Spleen (tissue), 13 donors: Measurements from ENCODE around the gene IFNG-AS1. TPM values are rescaled to one million over a fixed set of nuclear protein-coding genes. Genes with fewer than 3 reads are reported as not detected.

Source experiments
- DNase-seq: peaks from one replicate; pipeline ENCODE4 v3.0.0-alpha.2; 2020
- H3K27ac ChIP-seq, 8 donors: fragments of 200-600 bp; sonication (generic) in 7 of 8; 1 replicate in 4 of 8; 2 replicates in 4 of 8; pipeline versions ENCODE4 v1.5.0 to v1.8.0; 2016 to 2021; ENCODE audit warnings: inconsistent platforms in 4 of 8, mild to moderate bottlenecking in 4 of 8, moderate library complexity in 1 of 8
- H3K27me3 ChIP-seq, 7 donors: fragments of 200-600 bp; sonication (generic) in 6 of 7; replicated peaks in 1 of 7; 1 replicate in 4 of 7; 2 replicates in 3 of 7; pipeline versions ENCODE4 v1.5.0 to v1.8.0; 2016 to 2021; ENCODE audit warnings: inconsistent platforms in 3 of 7, mild to moderate bottlenecking in 1 of 7
- H3K36me3 ChIP-seq, 6 donors: fragments of 200-600 bp; sonication (generic) in 5 of 6; 1 replicate in 4 of 6; 2 replicates in 2 of 6; pipeline versions ENCODE4 v1.5.0 to v1.8.0; 2016 to 2021; ENCODE audit warnings: inconsistent platforms in 2 of 6
- H3K4me1 ChIP-seq, 6 donors: fragments of 200-600 bp; sonication (generic) in 5 of 6; 1 replicate in 3 of 6; 2 replicates in 3 of 6; pipeline versions ENCODE4 v1.5.0 to v1.8.0; 2016 to 2021; ENCODE audit warnings: inconsistent platforms in 3 of 6
- H3K4me3 ChIP-seq, 8 donors: fragments of 200-600 bp; sonication (generic) in 7 of 8; 1 replicate in 4 of 8; 2 replicates in 4 of 8; pipeline versions ENCODE4 v1.5.0 to v1.8.0; 2016 to 2021; ENCODE audit warnings: inconsistent platforms in 4 of 8, mild to moderate bottlenecking in 4 of 8, moderate library complexity in 2 of 8
- H3K9me3 ChIP-seq, 8 donors: fragments of 200-600 bp; sonication (generic) in 7 of 8; 1 replicate in 4 of 8; 2 replicates in 4 of 8; pipeline versions ENCODE4 v1.5.0 to v1.8.0; 2016 to 2021; ENCODE audit warnings: inconsistent platforms in 4 of 8
- CTCF ChIP-seq, 11 experiments: fragments of 200-600 bp in 7 of 11; fragments of 450-650 bp in 4 of 11; sonication (generic) in 4 of 11; IDR thresholded peaks in 8 of 11; conservative IDR thresholded peaks in 3 of 11; 1 replicate in 7 of 11; 2 replicates in 4 of 11; pipeline versions ENCODE4 v1.4.0 to v1.8.0; 2016 to 2021; ENCODE audit warnings: antibody characterized with exemption in 11 of 11, inconsistent platforms in 4 of 11, mild to moderate bottlenecking in 1 of 11
- POLR2A ChIP-seq, 3 donors: fragments of 450-650 bp; IDR thresholded peaks; one replicate each; pipeline ENCODE4 v1.5.1; 2017; ENCODE audit warnings: antibody characterized with exemption in 3 of 3, mild to moderate bottlenecking in 1 of 3
- POLR2AphosphoS5 ChIP-seq, 3 donors: sonication (generic); formaldehyde crosslinking; IDR thresholded peaks; one replicate each; pipeline ENCODE4 v1.5.1; 2017; ENCODE audit warnings: antibody characterized with exemption in 3 of 3
- WGBS, 5 donors: extraction: QIAGEN DNeasy Blood & Tissue Kit in 3 of 5; methylation state at CpG; one replicate each; pipeline versions ENCODE4 v1.1.5 to v1.1.7; 2013 to 2018; 5-methylcytosine and 5-hydroxymethylcytosine counted together
- intact Hi-C: fragments of 100-400 bp; cut with DNase I; formaldehyde crosslinking; loops from one replicate; pipeline ENCODE4 v1.15.0; 2023; ENCODE audit warnings: low total_unique reads
- long read RNA-seq, 2 donors: transcript quantifications; one replicate each; lab custom pipeline, GENCODE V29; 2026
- polyA plus RNA-seq, 3 donors: library from polyadenylated mRNA; stranded (reverse); fragments of 200-250 nt; gene quantifications; one replicate each; pipeline ENCODE4 v1.2.1, GENCODE V29; 2013
- total RNA-seq, 7 donors: library from RNA; depleted of rRNA in 3 of 7; stranded (reverse); fragments of >200 nt in 3 of 7; fragmentation: NEBNext Ultra II Directional in 4 of 7; extraction: Animal tissue kit (Norgen Biotek cat#: 25700) in 4 of 7; gene quantifications; one replicate each; pipeline versions ENCODE4 v1.1.0 to v1.2.1, GENCODE V29; 2016 to 2021
- donor health status: healthy with polysubstance abuse.
- donor health status: DM: no; HTN: no; CAD: no; lungs with moderate emphysema.
- donor health status: DM: no; HTN: no; CAD: no.
- donor health status: Bipolar disorder and iron deficiency.
- donor health status: healthy.
- donor health status: DM: no; HTN: no; CAD: no.
- donor health status: DM: yes; HTN: yes; CAD: no.

The IFNG-AS1 gene
- 10 to 100 TPM in 2 of 7 donors, 1 to 10 TPM in 5; 5.2 to 21.2 (median 7.6) TPM for total RNA-seq
- 1 to 10 TPM in 1 of 3 donors, under 1 TPM in 1, not detected in 1; 0.42 to 1.5 TPM for polyA plus RNA-seq
- long read RNA-seq, donor 1, result 0 reads
- long read RNA-seq, donor 2, result 0 reads

GRCh38 chr12:67989184-67989920 lies at the start of gene IFNG-AS1:
TSS of gene IFNG-AS1 (plus strand) at chr12:67989447.
- no peak for TF ChIP-seq CTCF (IDR thresholded peaks at IDR 0.05 in 8 of 11, conservative IDR thresholded peaks at IDR 0.05 in 3 of 11)
- no peak for TF ChIP-seq POLR2A (IDR thresholded peaks at IDR 0.05)
- TF ChIP-seq POLR2AphosphoS5 (IDR thresholded peaks at IDR 0.05), result peak in 1 of 3 donors; percentile 69
- Histone ChIP-seq H3K4me3 (peak within 1 kb of the TSS in 5 of 8 donors; percentile 7 to 60 (median 22)), H3K27ac (peak within 1 kb of the TSS; percentile 28 to 82 (median 60)), H3K9me3 (no peaks in the 10 kb centered on the region), H3K4me1 (peaks cover 0 to 52% (median 17%) of the 10 kb centered on the region in 6 donors), H3K36me3 (no peaks in the 10 kb centered on the region), H3K27me3 (no peaks in the 10 kb centered on the region)
- 26 to 32% (median 28%) methylated on average over 7 of the region's 7 CpGs for WGBS, 5 donors
- no peak for DNase-seq
- intact Hi-C loops, result no loop called here

- no peak for DNase-seq
- Histone ChIP-seq H3K27me3 (no peaks in the 10 kb centered on the region), H3K27ac (no peak overlapping the region), H3K36me3 (no peaks in the 10 kb centered on the region), H3K9me3 (no peaks in the 10 kb centered on the region), H3K4me1 (peaks cover 0 to 9% (median 0%) of the 10 kb centered on the region in 6 donors), H3K4me3 (no peak overlapping the region)
- TF ChIP-seq POLR2A (IDR thresholded peaks at IDR 0.05) (no peak), CTCF (IDR thresholded peaks at IDR 0.05 in 8 of 11, conservative IDR thresholded peaks at IDR 0.05 in 3 of 11) (no peak), POLR2AphosphoS5 (IDR thresholded peaks at IDR 0.05) (no peak)
- WGBS, 5 donors, result 63 to 91% (median 79%) methylated on average over 2 of the region's 2 CpGs
- intact Hi-C loops, result no loop called here
These were observed 49.6 kb upstream of the IFNG-AS1 start for GRCh38 chr12:67939611-67940010.

- no peak for DNase-seq
- intact Hi-C loops, result no loop called here
- Histone ChIP-seq H3K9me3 (no peaks in the 10 kb centered on the region), H3K27ac (no peak overlapping the region), H3K4me1 (peaks cover 0 to 9% (median 0%) of the 10 kb centered on the region in 6 donors), H3K27me3 (no peaks in the 10 kb centered on the region), H3K36me3 (no peaks in the 10 kb centered on the region), H3K4me3 (no peak overlapping the region)
- TF ChIP-seq POLR2AphosphoS5 (IDR thresholded peaks at IDR 0.05), result no peak
- TF ChIP-seq CTCF (IDR thresholded peaks at IDR 0.05 in 8 of 11, conservative IDR thresholded peaks at IDR 0.05 in 3 of 11), result no peak
- TF ChIP-seq POLR2A (IDR thresholded peaks at IDR 0.05), result no peak
- WGBS, 5 donors, result 71 to 85% (median 79%) methylated on average over 3 of the region's 3 CpGs
These were observed 48.4 kb upstream of the IFNG-AS1 start for GRCh38 chr12:67940780-67941243.

- Histone ChIP-seq H3K27me3 (no peaks in the 10 kb centered on the region), H3K9me3 (no peaks in the 10 kb centered on the region), H3K4me1 (peaks cover 0 to 9% (median 0%) of the 10 kb centered on the region in 6 donors), H3K4me3 (no peak overlapping the region), H3K27ac (no peak overlapping the region), H3K36me3 (no peaks in the 10 kb centered on the region)
- no peak for DNase-seq
- TF ChIP-seq POLR2AphosphoS5 (IDR thresholded peaks at IDR 0.05) (no peak), CTCF (IDR thresholded peaks at IDR 0.05 in 8 of 11, conservative IDR thresholded peaks at IDR 0.05 in 3 of 11) (no peak), POLR2A (IDR thresholded peaks at IDR 0.05) (no peak)
- intact Hi-C loops, result loop anchor here (2.0 kb wide), 1 partner anchor 588 kb away; no protein-coding TSS in a partner anchor
- 88 to 92% (median 90%) methylated on average over 3 of the region's 3 CpGs for WGBS, 5 donors
These were observed 46.5 kb upstream of the IFNG-AS1 start for GRCh38 chr12:67942724-67943123.
